DOHH2 (cell line): ENCODE data around the gene DNAI7.

Experiments used
- H3F3A ChIP-seq: fragments of 200-600 bp; sonication (generic), shearing (Covaris generic); 2 replicates; pipeline ENCODE4 v1.6.0; 2016; ENCODE audit warnings: antibody characterized with exemption, mild to moderate bottlenecking; ENCODE audit not compliant: control insufficient read depth, insufficient read depth
- H3K27ac ChIP-seq: fragments of 200-600 bp; sonication (generic); 2 replicates; pipeline ENCODE4 v1.5.1; 2014; ENCODE audit warnings: low read depth, mild to moderate bottlenecking, low read length, moderate library complexity
- H3K27me3 ChIP-seq: fragments of 200-600 bp; sonication (generic); 2 replicates; pipeline ENCODE4 v1.6.1; 2014; ENCODE audit warnings: mild to moderate bottlenecking, low read length, mixed read lengths; ENCODE audit not compliant: control insufficient read depth
- H3K36me3 ChIP-seq: fragments of 200-600 bp; sonication (generic); 2 replicates; pipeline ENCODE4 v1.6.1; 2014; ENCODE audit warnings: mild to moderate bottlenecking, low read length, moderate library complexity, mixed read lengths; ENCODE audit not compliant: control insufficient read depth
- H3K4me1 ChIP-seq: fragments of 200-600 bp; sonication (generic); 2 replicates; pipeline ENCODE4 v1.6.1; 2014; ENCODE audit warnings: mild to moderate bottlenecking, low read length, mixed read lengths; ENCODE audit not compliant: control insufficient read depth
- H3K4me2 ChIP-seq: fragments of 200-600 bp; sonication (generic); 2 replicates; pipeline ENCODE4 v1.6.0; 2014; ENCODE audit warnings: mild to moderate bottlenecking, low read length, moderate library complexity
- H3K4me3 ChIP-seq: fragments of 200-600 bp; sonication (generic); 2 replicates; pipeline ENCODE4 v1.5.1; 2014; ENCODE audit warnings: mild to moderate bottlenecking, low read length, mixed read lengths
- H3K79me2 ChIP-seq: fragments of 200-600 bp; sonication (generic); 2 replicates; pipeline ENCODE4 v1.6.1; 2014; ENCODE audit warnings: mild to moderate bottlenecking, low read length, mixed read lengths; ENCODE audit not compliant: control insufficient read depth
- H3K9me2 ChIP-seq: fragments of 200-600 bp; sonication (generic); replicated peaks from 2 replicates; pipeline ENCODE4 v1.6.1; 2014; ENCODE audit warnings: mild to moderate bottlenecking, low read length, mixed read lengths; ENCODE audit not compliant: control insufficient read depth
- H3K9me3 ChIP-seq: fragments of 200-600 bp; sonication (generic); 2 replicates; pipeline ENCODE4 v1.6.1; 2014; ENCODE audit warnings: antibody characterized with exemption, low read length, mixed read lengths; ENCODE audit not compliant: control insufficient read depth, insufficient read depth
- H4K20me1 ChIP-seq: fragments of 200-600 bp; sonication (generic); 2 replicates; pipeline ENCODE4 v1.6.0; 2014; ENCODE audit warnings: low read depth, mild to moderate bottlenecking, antibody characterized with exemption, low read length, moderate library complexity; ENCODE audit not compliant: control insufficient read depth, insufficient read depth
- EZH2phosphoT487 ChIP-seq: fragments of 200-600 bp; sonication (generic); IDR thresholded peaks from 2 replicates; pipeline ENCODE4 v1.6.1; 2017; ENCODE audit warnings: borderline replicate concordance, mild to moderate bottlenecking, antibody characterized with exemption, low read length, moderate library complexity, mixed read lengths
- TF ChIP-seq, protein P1 (sequence below): fragments of 200-600 bp; sonication (generic); IDR thresholded peaks from one replicate; pipeline ENCODE4 v1.5.1; 2014; ENCODE audit warnings: antibody characterized with exemption, mild to moderate bottlenecking, low read depth, low read length; ENCODE audit not compliant: poor library complexity, severe bottlenecking

Gene DNAI7

DNA sequence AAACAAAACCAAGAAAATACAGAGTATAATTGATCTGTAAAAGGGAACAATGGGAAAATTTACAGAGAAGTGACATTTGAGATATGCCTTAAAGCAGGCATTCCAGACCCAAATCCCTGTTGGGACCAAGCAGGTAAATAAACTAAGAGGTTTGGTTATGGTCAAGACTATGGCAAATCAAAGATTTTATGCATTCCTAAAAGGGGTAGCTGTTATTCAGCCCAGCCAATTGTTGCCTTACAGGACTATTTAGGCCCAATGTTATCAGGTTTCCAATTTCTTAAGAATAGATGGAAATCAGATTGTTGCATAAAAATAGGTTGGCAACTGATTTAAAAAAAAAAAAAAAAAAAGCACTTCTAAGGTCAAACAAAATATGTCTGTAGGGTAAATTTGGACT lies 5.3 kb downstream of the DNAI7 start:
- no peaks in the 10 kb centered on the region for H3K9me2 ChIP-seq
- no peaks in the 10 kb centered on the region for H3K36me3 ChIP-seq
- H3K79me2 ChIP-seq: no peaks in the 10 kb centered on the region
- no peak overlapping the region for H3K27ac ChIP-seq
- H3F3A ChIP-seq: no peaks in the 10 kb centered on the region
- H3K4me1 ChIP-seq: peaks cover 11% of the 10 kb centered on the region
- H3K4me2 ChIP-seq: no peak overlapping the region
- H4K20me1 ChIP-seq: no peaks in the 10 kb centered on the region
- no peak overlapping the region for H3K4me3 ChIP-seq
- TF ChIP-seq EZH2phosphoT487: no peak
- TF ChIP-seq, protein P1, sequence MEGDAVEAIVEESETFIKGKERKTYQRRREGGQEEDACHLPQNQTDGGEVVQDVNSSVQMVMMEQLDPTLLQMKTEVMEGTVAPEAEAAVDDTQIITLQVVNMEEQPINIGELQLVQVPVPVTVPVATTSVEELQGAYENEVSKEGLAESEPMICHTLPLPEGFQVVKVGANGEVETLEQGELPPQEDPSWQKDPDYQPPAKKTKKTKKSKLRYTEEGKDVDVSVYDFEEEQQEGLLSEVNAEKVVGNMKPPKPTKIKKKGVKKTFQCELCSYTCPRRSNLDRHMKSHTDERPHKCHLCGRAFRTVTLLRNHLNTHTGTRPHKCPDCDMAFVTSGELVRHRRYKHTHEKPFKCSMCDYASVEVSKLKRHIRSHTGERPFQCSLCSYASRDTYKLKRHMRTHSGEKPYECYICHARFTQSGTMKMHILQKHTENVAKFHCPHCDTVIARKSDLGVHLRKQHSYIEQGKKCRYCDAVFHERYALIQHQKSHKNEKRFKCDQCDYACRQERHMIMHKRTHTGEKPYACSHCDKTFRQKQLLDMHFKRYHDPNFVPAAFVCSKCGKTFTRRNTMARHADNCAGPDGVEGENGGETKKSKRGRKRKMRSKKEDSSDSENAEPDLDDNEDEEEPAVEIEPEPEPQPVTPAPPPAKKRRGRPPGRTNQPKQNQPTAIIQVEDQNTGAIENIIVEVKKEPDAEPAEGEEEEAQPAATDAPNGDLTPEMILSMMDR: no peak
- 0 out of 2 replicates have a peak, but pooled peaks cover 5% of the 10 kb centered on the region for H3K9me3 ChIP-seq
- no peaks in the 10 kb centered on the region for H3K27me3 ChIP-seq

DNA sequence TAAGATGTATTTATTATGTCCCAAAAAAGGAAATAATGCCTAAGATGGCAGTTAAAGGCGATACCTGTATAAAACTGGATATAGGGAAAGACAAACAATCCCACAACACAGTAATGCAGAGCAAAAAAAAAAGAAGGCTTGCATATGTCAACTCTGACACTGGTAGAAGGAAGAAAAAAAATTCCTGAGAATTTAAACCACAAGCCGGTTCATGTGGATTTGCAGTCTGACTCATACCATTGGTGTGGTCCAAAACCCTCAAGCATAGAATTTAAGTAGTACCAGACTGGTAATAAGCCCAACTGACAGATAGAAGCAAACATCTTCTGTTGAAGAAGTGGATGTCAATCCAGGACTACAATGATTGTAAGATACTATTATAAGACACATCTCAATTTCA lies 7.2 kb downstream of the DNAI7 start:
- Histone ChIP-seq H4K20me1 (no peaks in the 10 kb centered on the region), H3F3A (no peaks in the 10 kb centered on the region), H3K4me1 (peaks cover 4% of the 10 kb centered on the region), H3K4me3 (no peak overlapping the region), H3K79me2 (no peaks in the 10 kb centered on the region), H3K9me3 (0 out of 2 replicates have a peak, but pooled peaks cover 5% of the 10 kb centered on the region), H3K27me3 (no peaks in the 10 kb centered on the region), H3K36me3 (no peaks in the 10 kb centered on the region), H3K27ac (no peak overlapping the region), H3K9me2 (no peaks in the 10 kb centered on the region), H3K4me2 (no peak overlapping the region)
- TF ChIP-seq EZH2phosphoT487: no peak
- TF ChIP-seq, protein P1: no peak

DNA sequence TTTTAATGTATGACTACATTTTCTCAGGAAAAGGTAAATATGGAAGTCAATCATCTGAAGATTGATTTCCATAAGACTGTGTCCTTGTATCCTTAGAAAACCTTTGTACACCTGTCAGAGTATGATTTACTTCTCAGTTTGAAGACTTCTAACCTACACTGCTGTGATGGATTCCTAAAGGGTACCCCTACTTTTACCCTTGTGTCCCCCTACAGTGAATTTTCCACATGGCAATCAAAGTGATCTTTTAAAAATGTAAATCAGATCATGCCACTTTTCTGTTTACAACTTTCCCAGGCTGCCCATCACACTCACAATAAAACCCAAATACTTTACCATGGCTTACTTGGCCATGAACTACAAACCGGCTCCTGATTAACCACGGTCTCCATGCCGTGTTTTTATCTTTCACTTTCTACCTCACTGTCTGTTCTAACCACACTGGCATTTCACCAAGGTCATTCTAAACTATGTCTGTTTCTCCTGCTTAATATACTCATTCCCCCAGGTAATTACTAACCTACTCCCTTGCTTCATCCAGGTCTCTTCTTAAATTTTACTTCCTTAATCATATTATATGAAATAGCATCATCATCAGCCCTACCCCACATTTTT lies 8.1 kb downstream of the DNAI7 start:
- Histone ChIP-seq H3F3A (no peaks in the 10 kb centered on the region), H4K20me1 (no peaks in the 10 kb centered on the region), H3K9me3 (0 out of 2 replicates have a peak, but pooled peaks cover 5% of the 10 kb centered on the region), H3K36me3 (no peaks in the 10 kb centered on the region), H3K9me2 (no peaks in the 10 kb centered on the region), H3K4me1 (peaks cover 4% of the 10 kb centered on the region), H3K27ac (no peak overlapping the region), H3K79me2 (no peaks in the 10 kb centered on the region), H3K4me3 (no peak overlapping the region), H3K27me3 (no peaks in the 10 kb centered on the region), H3K4me2 (no peak overlapping the region)
- TF ChIP-seq EZH2phosphoT487: no peak
- TF ChIP-seq, protein P1: no peak
